Measurements from ENCODE around the gene MLH3. TPM values are rescaled to one million over a fixed set of nuclear protein-coding genes. Genes with fewer than 3 reads are reported as not detected.

MLH3 gene
- total RNA-seq, 1 experiment from 2014 or later = 48.7 TPM

DNA sequence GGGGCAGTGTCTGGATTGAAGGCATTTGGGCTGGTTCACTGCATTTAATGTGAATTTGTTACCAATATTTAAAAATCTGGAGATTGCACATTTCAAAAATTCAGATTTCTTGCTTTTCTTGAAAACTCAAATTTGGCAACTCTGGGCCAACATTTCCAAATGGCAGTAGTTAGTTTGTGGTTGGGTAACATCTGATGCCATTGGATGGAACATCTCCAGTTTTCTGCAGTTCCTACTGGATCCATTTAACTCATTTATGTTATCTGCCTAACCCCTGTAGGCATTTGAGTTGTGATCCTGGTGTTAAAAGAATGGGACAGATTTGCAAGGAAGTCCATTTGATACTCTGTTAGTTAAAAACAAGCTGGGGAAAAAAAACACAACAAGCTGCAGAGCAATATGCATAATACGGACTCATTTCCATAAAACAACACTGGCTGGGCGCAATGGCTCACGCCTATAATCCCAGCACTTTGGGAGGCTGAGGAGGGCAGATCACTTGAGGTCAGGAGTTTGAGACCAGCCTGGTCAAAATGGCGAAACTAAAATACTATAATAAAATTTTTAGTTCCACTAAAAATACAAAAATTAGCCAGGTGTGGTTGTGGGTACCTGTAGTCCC lies 40.7 kb downstream of the MLH3 start:
- no peaks in the 10 kb centered on the region for H3K79me2 ChIP-seq (ENCODE audit: low read depth)
- BruUV-seq (replicated peaks) = no TSS peak
- no peak for DNase-seq
- no peaks in the 10 kb centered on the region for H3K4me1 ChIP-seq (replicated peaks; ENCODE audit: insufficient read depth)
- no peak for TF ChIP-seq EZH2 (IDR thresholded peaks at IDR 0.05; ENCODE audit: low read depth)
- TF ChIP-seq, protein P1, sequence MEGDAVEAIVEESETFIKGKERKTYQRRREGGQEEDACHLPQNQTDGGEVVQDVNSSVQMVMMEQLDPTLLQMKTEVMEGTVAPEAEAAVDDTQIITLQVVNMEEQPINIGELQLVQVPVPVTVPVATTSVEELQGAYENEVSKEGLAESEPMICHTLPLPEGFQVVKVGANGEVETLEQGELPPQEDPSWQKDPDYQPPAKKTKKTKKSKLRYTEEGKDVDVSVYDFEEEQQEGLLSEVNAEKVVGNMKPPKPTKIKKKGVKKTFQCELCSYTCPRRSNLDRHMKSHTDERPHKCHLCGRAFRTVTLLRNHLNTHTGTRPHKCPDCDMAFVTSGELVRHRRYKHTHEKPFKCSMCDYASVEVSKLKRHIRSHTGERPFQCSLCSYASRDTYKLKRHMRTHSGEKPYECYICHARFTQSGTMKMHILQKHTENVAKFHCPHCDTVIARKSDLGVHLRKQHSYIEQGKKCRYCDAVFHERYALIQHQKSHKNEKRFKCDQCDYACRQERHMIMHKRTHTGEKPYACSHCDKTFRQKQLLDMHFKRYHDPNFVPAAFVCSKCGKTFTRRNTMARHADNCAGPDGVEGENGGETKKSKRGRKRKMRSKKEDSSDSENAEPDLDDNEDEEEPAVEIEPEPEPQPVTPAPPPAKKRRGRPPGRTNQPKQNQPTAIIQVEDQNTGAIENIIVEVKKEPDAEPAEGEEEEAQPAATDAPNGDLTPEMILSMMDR (conservative IDR thresholded peaks at IDR 0.05) = no peak
- peak overlapping the region; percentile 1; the same call in 1 of the 2 replicates for H3K27ac ChIP-seq
- no peaks in the 10 kb centered on the region for H3K27me3 ChIP-seq (ENCODE audit: insufficient read depth, low read depth)
- ChIA-PET POLR2A (ENCODE audit: unreplicated experiment) (interaction anchor here (0.6 kb wide), 1 partner anchor 77 kb away, joined by 3 read pairs; no protein-coding TSS in a partner anchor), CTCF (no interaction called here)
- H3K9me2 ChIP-seq (ENCODE audit: insufficient read depth) = no peaks in the 10 kb centered on the region
- no peaks in the 10 kb centered on the region for H4K20me1 ChIP-seq (ENCODE audit: insufficient read depth)
- peaks cover 48% of the 10 kb centered on the region; the same call in 1 of the 2 replicates for H3F3A ChIP-seq (ENCODE audit: insufficient read depth, low read depth)
- H3K4me3 ChIP-seq = no peak overlapping the region
- peaks cover 53% of the 10 kb centered on the region for H3K36me3 ChIP-seq (ENCODE audit: low read depth)
- H3K4me2 ChIP-seq = no peak overlapping the region
- intact Hi-C loops (cut with micrococcal nuclease; ENCODE audit: unreplicated experiment) = no loop called here
- H3K9me3 ChIP-seq (ENCODE audit: insufficient read depth, low read depth) = no peaks in the 10 kb centered on the region
- H2AFZ ChIP-seq = no peak overlapping the region

DNA sequence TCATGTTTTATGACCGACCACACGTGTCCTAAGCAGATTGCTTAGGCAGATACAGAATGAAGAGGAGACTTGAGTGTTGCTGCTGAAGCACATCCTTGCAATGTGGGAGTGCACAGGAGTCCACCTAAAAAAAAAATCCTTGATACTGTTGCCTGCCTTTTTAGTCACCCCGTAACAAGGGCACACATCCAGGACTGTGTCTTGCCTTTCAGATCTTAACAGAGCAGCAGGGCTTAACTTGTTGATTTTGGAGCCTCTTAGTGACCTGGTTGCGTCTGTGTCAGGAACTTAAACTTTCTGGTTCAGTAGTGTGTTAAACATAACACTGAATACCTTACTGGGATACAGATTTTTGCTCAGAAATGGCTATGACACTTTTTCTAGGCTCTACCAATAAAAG lies 42.1 kb downstream of the MLH3 start:
- no peak for DNase-seq
- TF ChIP-seq, protein P1 (conservative IDR thresholded peaks at IDR 0.05) = no peak
- TF ChIP-seq EZH2 (IDR thresholded peaks at IDR 0.05; ENCODE audit: low read depth) = no peak
- Histone ChIP-seq H3K36me3 (ENCODE audit: low read depth) (peaks cover 56% of the 10 kb centered on the region), H3K4me3 (no peak overlapping the region), H3K9me3 (ENCODE audit: insufficient read depth, low read depth) (no peaks in the 10 kb centered on the region), H2AFZ (no peak overlapping the region), H3K4me1 (replicated peaks; ENCODE audit: insufficient read depth) (peaks cover 9% of the 10 kb centered on the region), H3K27me3 (ENCODE audit: insufficient read depth, low read depth) (no peaks in the 10 kb centered on the region), H3K27ac (no peak overlapping the region), H3K4me2 (no peak overlapping the region), H3F3A (ENCODE audit: insufficient read depth, low read depth) (peaks cover 54% of the 10 kb centered on the region; the same call in 1 of the 2 replicates), H3K9me2 (ENCODE audit: insufficient read depth) (no peaks in the 10 kb centered on the region), H3K79me2 (ENCODE audit: low read depth) (peaks cover 10% of the 10 kb centered on the region), H4K20me1 (ENCODE audit: insufficient read depth) (no peaks in the 10 kb centered on the region)
- ChIA-PET CTCF (interaction anchor here (0.6 kb wide), 1 partner anchor 64 kb away, joined by 3 read pairs; no protein-coding TSS in a partner anchor), POLR2A (ENCODE audit: unreplicated experiment) (interaction anchor here (0.7 kb wide), 1 partner anchor 10 kb away, joined by 3 read pairs; no protein-coding TSS in a partner anchor)
- intact Hi-C loops (cut with micrococcal nuclease; ENCODE audit: unreplicated experiment) = no loop called here
- BruUV-seq (replicated peaks) = no TSS peak

DNA sequence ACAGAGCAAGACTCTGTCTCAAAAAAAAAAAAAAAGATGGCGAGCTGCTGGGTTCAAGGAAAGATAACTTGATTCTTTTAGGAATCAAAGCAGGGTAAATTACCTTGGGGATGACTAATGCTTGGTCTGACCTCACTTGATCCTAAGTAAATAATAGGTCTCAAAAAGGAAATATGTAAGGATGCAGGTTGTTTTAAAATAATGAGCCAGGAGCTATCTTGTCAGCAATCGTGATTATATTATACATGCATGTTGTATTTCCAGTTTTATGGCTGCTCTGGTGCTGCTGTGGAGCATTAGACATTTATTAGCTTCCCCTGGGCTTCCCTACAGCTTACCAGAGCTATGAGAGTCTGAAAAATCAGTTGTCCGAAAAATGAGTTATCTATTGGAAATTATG lies 45.9 kb downstream of the MLH3 start:
- no TSS peak for BruUV-seq (replicated peaks)
- H3K4me1 ChIP-seq (replicated peaks; ENCODE audit: insufficient read depth) = peaks cover 24% of the 10 kb centered on the region

More for the DNA sequence above, 45.9 kb downstream of the MLH3 start:
- no peaks in the 10 kb centered on the region for H4K20me1 ChIP-seq (ENCODE audit: insufficient read depth)
- no peak for DNase-seq
- H3K9me2 ChIP-seq (ENCODE audit: insufficient read depth) = no peaks in the 10 kb centered on the region
- H3K9me3 ChIP-seq (ENCODE audit: insufficient read depth, low read depth) = no peaks in the 10 kb centered on the region
- H3K27ac ChIP-seq = no peak overlapping the region
- TF ChIP-seq EZH2 (IDR thresholded peaks at IDR 0.05; ENCODE audit: low read depth) = no peak
- TF ChIP-seq, protein P1 (conservative IDR thresholded peaks at IDR 0.05) = no peak
- CTCF ChIA-PET = interaction anchor here (0.7 kb wide), 1 partner anchor 60 kb away, joined by 3 read pairs; no protein-coding TSS in a partner anchor
- H3K27me3 ChIP-seq (ENCODE audit: insufficient read depth, low read depth) = no peaks in the 10 kb centered on the region
- peaks cover 52% of the 10 kb centered on the region for H3F3A ChIP-seq (ENCODE audit: insufficient read depth, low read depth)
- peak overlapping the region; percentile 14; the same call in 1 of the 2 replicates for H3K4me2 ChIP-seq
- H2AFZ ChIP-seq = no peak overlapping the region
- intact Hi-C loops (cut with micrococcal nuclease; ENCODE audit: unreplicated experiment) = no loop called here
- no peak overlapping the region for H3K4me3 ChIP-seq
- peaks cover 52% of the 10 kb centered on the region for H3K36me3 ChIP-seq (ENCODE audit: low read depth)
- peaks cover 24% of the 10 kb centered on the region for H3K79me2 ChIP-seq (ENCODE audit: low read depth)
- POLR2A ChIA-PET (ENCODE audit: unreplicated experiment) = interaction anchor here (0.5 kb wide), 1 partner anchor 30 kb away, joined by 6 read pairs; no protein-coding TSS in a partner anchor

All from PC-9 (cell line).